IPS-18a (cell line): ENCODE measurements around the gene SNX25.

Experiments used
- H3K27ac ChIP-seq: one replicate; pipeline ENCODE4 v1.5.1; 2013; ENCODE audit warnings: low read length
- H3K27me3 ChIP-seq: one replicate; pipeline ENCODE4 v1.6.1; 2013; ENCODE audit warnings: mild to moderate bottlenecking, low read length; ENCODE audit not compliant: control insufficient read depth, insufficient read depth
- H3K36me3 ChIP-seq: one replicate; pipeline ENCODE4 v1.6.1; 2013; ENCODE audit warnings: low read depth, low read length; ENCODE audit not compliant: control insufficient read depth
- H3K4me1 ChIP-seq: one replicate; pipeline ENCODE4 v1.6.1; 2013; ENCODE audit warnings: low read depth, low read length; ENCODE audit not compliant: control insufficient read depth
- H3K4me3 ChIP-seq: one replicate; pipeline ENCODE4 v1.5.1; 2013; ENCODE audit warnings: low read length
- H3K9ac ChIP-seq: one replicate; pipeline ENCODE4 v1.6.1; 2013; ENCODE audit warnings: mild to moderate bottlenecking, low read length, moderate library complexity
- H3K9me3 ChIP-seq: one replicate; pipeline ENCODE4 v1.6.1; 2013; ENCODE audit warnings: low read depth, low read length; ENCODE audit not compliant: control insufficient read depth

SNX25 gene

GRCh38 chr4:185379326-185380295 lies 170.2 kb downstream of the SNX25 start:
- Histone ChIP-seq H3K9me3 (peaks cover 5% of the 10 kb centered on the region), H3K27ac (no peak overlapping the region), H3K27me3 (no peaks in the 10 kb centered on the region), H3K4me1 (no peaks in the 10 kb centered on the region), H3K36me3 (no peaks in the 10 kb centered on the region), H3K4me3 (no peak overlapping the region), H3K9ac (no peak overlapping the region)

DNA sequence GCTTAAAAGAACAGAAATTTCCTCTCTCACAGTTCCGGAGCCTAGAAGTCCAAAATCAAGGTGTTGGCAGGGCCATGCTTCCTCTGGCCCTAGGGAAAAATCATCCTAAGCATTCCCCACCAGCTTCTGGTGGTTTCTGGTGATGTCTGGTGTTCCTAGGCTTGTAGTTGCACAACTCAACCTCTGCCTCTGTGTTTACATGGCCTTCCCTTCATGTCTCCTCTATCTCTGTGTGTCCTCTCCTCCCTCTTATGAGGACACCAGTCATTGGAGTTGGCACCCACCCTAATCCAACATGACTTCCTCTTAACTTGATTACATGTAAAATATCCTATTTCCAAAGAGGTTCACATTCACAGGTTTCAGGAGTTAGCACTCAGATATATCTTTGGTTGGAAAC lies 170.9 kb downstream of the SNX25 start:
- H3K4me3 ChIP-seq: no peak overlapping the region
- H3K9ac ChIP-seq: no peak overlapping the region
- no peaks in the 10 kb centered on the region for H3K4me1 ChIP-seq
- H3K27me3 ChIP-seq: no peaks in the 10 kb centered on the region
- no peaks in the 10 kb centered on the region for H3K36me3 ChIP-seq
- no peak overlapping the region for H3K27ac ChIP-seq
- peaks cover 5% of the 10 kb centered on the region for H3K9me3 ChIP-seq

DNA sequence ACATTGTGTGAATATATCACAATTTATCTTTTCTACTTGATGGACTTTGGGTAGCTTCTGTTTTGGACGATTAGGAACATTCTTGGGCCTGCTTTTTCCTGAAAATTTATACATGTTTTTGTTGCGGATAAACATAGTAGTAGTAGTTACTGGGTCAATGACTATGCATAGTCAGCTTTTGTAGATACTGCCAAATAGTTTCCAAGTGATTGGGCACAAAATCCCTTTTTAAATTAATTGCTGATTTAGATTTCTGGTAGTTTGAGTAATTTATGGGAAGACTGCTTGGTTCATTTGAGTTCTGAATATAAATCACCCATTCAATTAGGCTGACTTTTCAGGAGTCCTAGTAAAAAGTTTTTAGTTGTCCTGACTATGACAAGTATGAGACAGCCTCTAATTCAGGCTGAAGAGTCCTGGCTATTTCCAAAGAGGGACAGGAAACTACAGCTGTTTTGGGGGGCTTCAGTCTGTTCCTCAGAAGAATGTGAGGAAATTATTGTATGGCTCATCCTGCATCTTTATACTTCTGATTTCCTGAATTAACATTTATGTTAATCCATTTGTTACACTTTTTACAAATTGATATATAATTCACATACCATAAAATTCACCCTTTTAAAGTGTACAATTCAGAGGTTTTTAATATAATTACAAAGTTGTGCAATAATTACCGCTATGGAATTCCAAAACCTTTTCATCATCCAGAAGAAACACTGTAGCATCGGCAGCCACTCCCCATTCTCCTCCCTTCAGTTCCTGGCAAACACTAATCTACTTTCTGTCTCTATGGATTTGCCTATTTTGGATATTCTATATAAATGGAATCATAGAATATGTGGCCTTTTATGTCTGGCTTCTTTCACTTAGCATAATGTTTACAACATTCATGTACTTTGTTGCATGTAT lies 172.1 kb downstream of the SNX25 start:
- Histone ChIP-seq H3K36me3 (no peaks in the 10 kb centered on the region), H3K9me3 (peaks cover 5% of the 10 kb centered on the region), H3K9ac (no peak overlapping the region), H3K27ac (no peak overlapping the region), H3K4me1 (no peaks in the 10 kb centered on the region), H3K4me3 (no peak overlapping the region), H3K27me3 (no peaks in the 10 kb centered on the region)

DNA sequence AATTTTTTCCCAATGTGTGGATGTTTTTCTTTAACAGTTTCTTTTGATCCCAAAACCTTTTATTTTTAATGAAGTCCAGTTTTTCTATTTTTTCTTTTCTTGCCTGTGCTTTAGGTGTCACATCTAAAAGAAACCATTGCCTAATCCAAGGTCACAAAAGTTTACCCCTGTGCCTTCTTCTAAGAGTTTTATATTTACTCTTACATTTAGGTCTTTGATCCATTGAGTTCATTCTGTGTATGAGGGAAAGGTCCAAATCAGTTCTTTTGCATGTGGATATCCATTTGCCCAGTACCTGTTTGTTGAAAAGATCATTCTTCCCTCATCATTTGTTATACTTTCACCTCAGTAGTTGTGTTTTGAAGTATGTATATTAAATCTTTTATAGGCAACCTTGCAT lies 173.4 kb downstream of the SNX25 start:
- Histone ChIP-seq H3K9me3 (peaks cover 5% of the 10 kb centered on the region), H3K27me3 (no peaks in the 10 kb centered on the region), H3K4me1 (no peaks in the 10 kb centered on the region), H3K9ac (no peak overlapping the region), H3K36me3 (no peaks in the 10 kb centered on the region), H3K4me3 (no peak overlapping the region), H3K27ac (no peak overlapping the region)

DNA sequence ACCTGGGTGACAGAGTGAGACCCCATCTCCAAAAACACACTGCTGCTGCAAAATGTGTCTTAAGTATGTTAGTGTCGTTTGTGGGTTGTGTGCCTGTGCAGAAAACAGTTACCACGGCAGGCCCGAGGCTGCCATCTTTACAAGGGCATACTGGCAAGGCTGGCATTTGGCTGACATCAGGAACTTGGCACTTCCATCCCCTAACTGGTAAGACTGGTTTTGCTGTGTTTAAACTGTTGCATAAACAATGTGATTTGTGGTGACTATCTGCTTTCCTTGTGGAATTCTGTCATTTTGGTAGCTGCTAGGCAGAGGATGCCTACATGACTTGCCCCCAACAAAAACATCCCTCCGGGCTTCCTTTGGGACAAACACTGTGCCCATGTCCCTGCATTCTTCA lies 174.1 kb downstream of the SNX25 start:
- H3K9me3 ChIP-seq: peaks cover 5% of the 10 kb centered on the region
- H3K4me3 ChIP-seq: no peak overlapping the region
- no peaks in the 10 kb centered on the region for H3K4me1 ChIP-seq
- no peaks in the 10 kb centered on the region for H3K36me3 ChIP-seq
- H3K9ac ChIP-seq: no peak overlapping the region
- no peak overlapping the region for H3K27ac ChIP-seq
- H3K27me3 ChIP-seq: no peaks in the 10 kb centered on the region

DNA sequence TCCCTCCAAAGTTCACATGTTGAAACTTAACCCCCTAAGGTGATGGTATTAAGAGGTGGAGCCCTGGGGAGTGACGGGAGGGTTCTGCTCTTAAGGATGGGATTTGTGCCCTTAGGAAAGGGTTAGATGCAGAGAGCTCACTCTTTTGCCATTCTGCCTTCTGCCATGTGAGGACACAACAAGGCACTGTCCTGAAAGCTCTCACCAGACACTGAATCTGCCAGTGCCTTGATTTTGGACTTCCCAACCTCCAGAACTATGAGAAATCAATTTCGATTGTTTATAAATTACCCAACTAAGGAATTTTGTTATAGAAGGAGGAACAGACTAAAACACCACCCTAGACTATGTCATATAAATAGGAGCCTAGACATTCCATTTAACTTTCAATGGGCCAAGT lies 174.7 kb downstream of the SNX25 start:
- Histone ChIP-seq H3K36me3 (no peaks in the 10 kb centered on the region), H3K27ac (no peak overlapping the region), H3K27me3 (no peaks in the 10 kb centered on the region), H3K9ac (no peak overlapping the region), H3K4me3 (no peak overlapping the region), H3K4me1 (no peaks in the 10 kb centered on the region), H3K9me3 (peaks cover 5% of the 10 kb centered on the region)

DNA sequence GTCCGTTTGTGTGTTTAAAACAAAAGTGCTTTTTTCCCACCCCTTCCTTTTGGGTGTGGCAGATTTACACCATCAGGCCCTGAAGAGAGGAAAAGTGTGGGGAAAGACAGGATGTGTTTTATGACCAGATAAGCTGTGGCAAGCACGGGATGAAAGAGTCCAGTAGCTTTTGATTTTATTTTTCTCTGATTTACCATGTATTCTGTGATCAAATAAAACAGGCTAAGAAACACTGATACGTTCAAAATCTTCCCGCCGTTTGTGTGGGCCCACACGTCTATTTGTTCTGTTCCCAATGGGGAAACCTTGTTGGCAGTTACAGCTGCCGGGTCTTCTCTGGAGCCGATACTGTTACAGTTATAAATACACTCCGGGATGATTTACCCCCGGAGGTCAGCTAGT lies 175.5 kb downstream of the SNX25 start:
- Histone ChIP-seq H3K36me3 (no peaks in the 10 kb centered on the region), H3K4me1 (no peaks in the 10 kb centered on the region), H3K9me3 (peaks cover 5% of the 10 kb centered on the region), H3K4me3 (no peak overlapping the region), H3K9ac (no peak overlapping the region), H3K27me3 (no peaks in the 10 kb centered on the region), H3K27ac (no peak overlapping the region)

DNA sequence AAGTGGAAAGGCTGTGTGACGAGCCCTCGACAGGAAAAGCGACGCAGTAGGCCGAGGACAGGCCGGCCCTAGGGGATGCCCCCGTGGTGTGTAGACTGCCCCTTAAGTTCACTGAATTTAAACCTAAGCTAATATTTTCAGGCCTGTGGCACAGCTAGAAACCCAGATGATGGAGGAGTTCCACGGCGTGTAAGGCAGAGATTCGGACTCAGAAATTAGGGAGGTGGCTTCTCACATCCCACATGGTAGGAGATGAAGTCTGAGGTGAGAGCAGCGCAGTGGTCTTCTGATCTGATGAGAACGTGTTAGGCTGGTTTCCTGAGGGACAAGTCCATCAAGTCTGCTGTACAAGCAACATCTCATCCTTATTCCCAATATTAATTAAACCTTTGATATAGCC lies 178.6 kb downstream of the SNX25 start:
- H3K4me1 ChIP-seq: no peaks in the 10 kb centered on the region
- no peaks in the 10 kb centered on the region for H3K27me3 ChIP-seq
- no peak overlapping the region for H3K4me3 ChIP-seq
- H3K9me3 ChIP-seq: no peaks in the 10 kb centered on the region
- no peak overlapping the region for H3K9ac ChIP-seq
- H3K36me3 ChIP-seq: no peaks in the 10 kb centered on the region
- no peak overlapping the region for H3K27ac ChIP-seq

DNA sequence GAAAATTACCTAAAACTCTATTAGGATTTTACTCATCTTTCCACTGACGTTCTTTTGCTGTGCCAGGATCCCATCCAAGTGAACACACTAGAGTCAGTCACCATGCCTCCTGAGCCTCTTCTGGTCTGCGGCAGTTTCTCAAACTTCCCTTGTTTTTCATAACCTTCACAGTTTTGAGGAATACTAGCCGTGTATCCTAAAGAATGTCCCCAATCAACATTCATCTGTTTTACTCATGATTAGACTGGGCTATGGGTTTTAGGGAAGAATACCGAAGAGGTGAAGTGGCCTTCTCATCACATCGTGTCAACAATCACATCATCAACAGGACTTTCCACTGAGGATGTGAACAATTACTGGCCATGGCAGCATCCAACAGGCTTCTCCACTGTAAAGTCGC lies 181.5 kb downstream of the SNX25 start:
- H3K27ac ChIP-seq: no peak overlapping the region

DNA sequence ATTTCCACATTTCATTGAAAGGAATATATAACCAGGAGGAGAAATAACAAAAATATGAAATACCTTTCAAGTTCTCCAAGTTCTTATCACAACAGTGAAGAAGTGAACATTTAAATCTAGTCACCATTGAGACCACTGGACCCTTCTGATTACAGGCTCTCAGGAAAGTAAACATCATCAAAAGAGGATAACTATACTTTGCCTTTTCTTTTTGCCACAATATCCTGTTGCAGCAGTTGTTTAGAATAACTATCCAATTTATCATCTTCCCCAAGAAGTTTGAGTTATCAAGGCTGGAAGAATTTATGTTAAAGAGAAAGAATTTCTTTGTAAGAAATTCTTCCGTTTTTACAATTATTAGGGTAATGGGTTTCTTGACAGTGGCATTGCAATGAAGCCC lies 182.8 kb downstream of the SNX25 start:
- Histone ChIP-seq H3K4me1 (peaks cover 1% of the 10 kb centered on the region), H3K36me3 (no peaks in the 10 kb centered on the region), H3K9ac (no peak overlapping the region), H3K9me3 (no peaks in the 10 kb centered on the region), H3K27ac (no peak overlapping the region), H3K4me3 (no peak overlapping the region), H3K27me3 (peaks cover 14% of the 10 kb centered on the region)

More for the DNA sequence above, 181.5 kb downstream of the SNX25 start:
- H3K9ac ChIP-seq: no peak overlapping the region
- no peaks in the 10 kb centered on the region for H3K9me3 ChIP-seq
- no peak overlapping the region for H3K4me3 ChIP-seq
- no peaks in the 10 kb centered on the region for H3K36me3 ChIP-seq
- H3K27me3 ChIP-seq: peaks cover 14% of the 10 kb centered on the region
- no peaks in the 10 kb centered on the region for H3K4me1 ChIP-seq

DNA sequence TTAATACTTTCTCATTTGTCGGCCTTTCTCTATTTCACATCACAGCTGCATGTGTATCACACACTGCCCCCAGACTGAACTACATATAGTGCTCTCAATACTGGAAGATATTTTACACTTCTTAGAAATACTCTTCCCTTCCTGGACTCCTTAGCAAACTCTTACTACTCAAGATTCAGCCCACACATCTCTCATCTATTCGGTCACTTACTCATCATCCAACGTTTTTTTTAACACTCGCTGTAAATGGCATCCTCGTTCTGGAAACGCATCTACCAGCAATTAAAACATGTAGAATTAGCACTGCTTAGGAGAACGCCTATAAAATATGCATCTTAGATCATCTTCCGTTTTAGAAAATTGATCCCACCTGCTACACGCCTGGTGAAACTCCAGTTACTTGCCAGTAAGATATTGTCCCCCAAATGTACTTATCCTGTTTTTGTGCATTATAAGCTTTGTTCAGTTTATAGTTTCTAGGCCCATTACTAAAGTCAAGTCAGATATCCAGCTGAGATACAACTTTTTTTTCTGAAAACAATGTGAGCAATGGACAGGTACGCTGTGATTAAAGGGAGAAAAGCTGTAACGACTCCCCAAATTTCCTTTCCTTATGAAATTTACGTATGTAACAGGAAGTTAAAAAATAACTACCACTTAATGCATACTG lies 185.3 kb downstream of the SNX25 start:
- Histone ChIP-seq H3K27me3 (peaks cover 19% of the 10 kb centered on the region), H3K4me3 (no peak overlapping the region), H3K4me1 (peaks cover 5% of the 10 kb centered on the region), H3K27ac (no peak overlapping the region), H3K9ac (no peak overlapping the region), H3K9me3 (no peaks in the 10 kb centered on the region), H3K36me3 (peaks cover 3% of the 10 kb centered on the region)
